GM21825 (cell line): ENCODE data around the gene IFFO2.

Experiments used
- ATAC-seq: cut with Tn5 transposase; IDR thresholded peaks from one replicate; pipeline ENCODE4 v1.9.1; 2021; ENCODE audit warnings: mild to moderate bottlenecking, moderate library complexity; ENCODE audit not compliant: unreplicated experiment

The IFFO2 gene

GRCh38 chr1:18938008-18938706 lies 18.3 kb downstream of the IFFO2 start:
- ATAC-seq: no peak

GRCh38 chr1:18937539-18937938 lies 18.9 kb downstream of the IFFO2 start:
- ATAC-seq: no peak

- ATAC-seq: no peak
Observed at GRCh38 chr1:18936814-18937481, 19.5 kb downstream of the IFFO2 start.

DNA sequence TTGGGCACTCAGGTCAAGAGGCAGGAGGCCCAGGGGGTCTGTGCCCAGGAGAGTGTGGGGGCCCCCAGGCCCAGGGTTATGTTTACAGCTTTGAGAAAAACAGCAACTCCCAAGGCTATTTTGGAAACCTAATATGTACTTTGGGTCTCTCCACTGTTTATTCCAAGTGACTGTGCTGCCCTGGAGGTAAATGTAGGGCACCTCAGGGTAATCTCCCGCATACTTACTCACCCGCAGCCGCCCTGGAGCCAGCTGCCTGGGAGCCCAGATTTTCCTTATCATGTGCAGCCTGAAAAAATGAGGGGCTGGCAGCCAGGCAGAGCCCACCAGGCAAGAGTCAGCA lies 20.0 kb downstream of the IFFO2 start:
- no peak for ATAC-seq

DNA sequence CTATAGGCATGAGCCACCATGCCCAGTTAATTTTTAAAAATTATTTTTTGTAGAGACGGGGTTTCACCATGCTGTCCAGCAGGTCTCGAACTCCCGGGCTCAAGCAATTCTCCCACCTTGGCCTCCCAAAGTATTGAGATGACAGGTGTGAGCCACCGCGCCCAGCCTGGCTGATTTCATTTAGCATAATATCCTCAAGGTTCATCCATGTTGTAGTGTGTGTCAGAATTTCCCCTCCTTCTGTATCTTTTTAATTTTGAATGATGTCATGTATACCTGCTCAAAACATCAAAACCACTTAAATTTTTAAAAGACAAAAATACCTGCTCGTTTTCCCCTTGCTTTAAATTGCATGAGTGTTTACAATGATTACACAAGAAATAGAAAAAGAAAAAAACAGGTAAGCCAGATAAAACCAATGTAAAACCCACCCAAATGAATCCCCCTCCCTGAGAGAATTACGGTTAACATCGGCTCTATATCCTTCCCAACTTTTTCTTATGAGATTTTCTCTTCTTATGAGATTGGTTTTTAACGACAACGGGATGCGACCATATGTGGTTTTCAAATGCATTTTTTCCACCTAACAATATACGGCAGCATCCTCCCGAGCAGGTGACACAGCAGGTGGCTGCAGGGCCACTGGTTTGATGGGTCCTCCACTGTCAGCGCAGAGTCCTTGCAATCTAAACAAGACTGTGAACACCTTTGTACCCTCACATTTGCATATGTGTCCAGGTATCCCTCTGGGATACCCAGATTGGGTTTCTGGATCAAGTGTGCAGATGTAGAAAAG lies 22.1 kb downstream of the IFFO2 start:
- no peak for ATAC-seq

GRCh38 chr1:18932879-18933278 lies 23.6 kb downstream of the IFFO2 start:
- ATAC-seq: no peak

DNA sequence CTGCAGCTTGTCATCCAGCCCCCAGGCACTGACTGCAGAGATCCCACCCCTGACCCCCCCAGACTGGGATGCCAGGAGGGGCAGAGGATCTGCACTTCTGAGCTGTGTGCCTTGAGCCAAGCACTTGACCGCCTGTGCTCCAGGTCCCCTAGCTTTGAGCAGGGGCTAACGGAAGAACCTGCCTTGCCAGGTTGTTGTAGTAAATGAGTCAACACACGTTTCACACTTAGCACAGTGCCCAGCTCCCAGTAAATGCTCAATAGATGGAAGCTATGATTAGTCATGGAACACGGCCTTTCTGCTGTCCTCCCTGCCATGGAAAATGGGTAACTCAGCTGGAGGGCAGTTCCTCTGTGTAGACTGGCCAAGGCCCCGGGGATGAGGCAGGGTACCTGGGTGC lies 24.1 kb downstream of the IFFO2 start:
- no peak for ATAC-seq

GRCh38 chr1:18931730-18932129 lies 24.7 kb downstream of the IFFO2 start:
- no peak for ATAC-seq

DNA sequence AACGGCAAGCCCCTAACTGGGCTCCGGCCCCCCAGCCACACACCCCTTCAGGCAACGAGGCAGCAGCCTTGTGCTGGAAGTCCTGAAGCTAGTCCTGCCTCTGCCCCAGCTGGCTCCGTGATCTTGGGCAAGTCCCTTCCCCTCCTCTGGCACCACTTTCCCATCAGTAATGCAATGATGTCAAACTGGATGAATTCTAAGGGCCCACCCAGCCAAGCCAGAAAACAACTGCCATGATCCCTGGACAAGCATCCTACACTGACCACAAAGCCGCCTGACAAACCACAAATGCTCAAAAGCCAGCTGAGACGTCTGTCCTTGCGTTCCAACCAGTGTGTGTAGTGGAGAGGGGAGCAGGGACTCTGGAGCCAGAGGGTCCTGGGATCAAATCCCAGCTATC lies 26.8 kb downstream of the IFFO2 start:
- no peak for ATAC-seq

DNA sequence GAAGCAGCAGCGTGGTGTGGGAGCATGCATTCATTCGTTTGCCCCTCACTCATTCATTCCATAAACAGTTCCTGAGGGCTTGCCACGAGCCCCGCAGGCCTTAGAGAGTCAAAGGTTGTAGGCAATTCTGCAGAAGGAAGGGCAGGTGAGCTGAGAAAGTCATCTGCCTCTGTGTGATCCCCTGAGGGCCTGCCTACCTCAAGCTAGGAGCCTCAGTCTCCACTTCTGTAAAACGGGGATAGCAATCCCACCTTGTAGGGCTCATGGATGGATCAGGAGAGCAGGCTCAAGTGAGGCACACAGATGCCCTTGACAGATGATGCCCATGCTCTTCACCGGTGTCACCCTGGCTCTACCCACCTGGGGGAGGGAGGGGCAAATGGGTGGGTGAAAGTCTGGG lies 27.5 kb downstream of the IFFO2 start:
- ATAC-seq: no peak

DNA sequence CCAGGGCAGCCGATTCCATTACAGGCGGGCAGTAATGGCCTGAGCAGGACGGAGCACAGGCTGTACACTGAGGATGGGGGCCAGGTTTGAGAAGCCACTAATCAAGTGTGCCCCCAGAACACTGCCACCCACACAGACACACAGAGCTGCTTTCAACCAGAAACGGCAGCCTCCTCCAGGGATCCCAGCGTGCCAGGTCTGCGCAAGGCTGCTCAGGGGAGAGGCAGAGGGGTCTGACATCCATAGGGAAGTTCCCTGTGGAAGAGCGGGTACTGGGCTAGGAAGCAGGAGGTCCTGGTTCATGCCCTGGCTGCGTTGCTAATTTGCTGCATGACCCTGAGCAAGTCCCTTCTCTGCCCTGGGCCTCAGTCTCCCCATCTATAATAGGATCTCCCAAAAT lies 28.1 kb downstream of the IFFO2 start:
- no peak for ATAC-seq

- ATAC-seq: no peak
Observed at GRCh38 chr1:18927654-18928272, 28.7 kb downstream of the IFFO2 start.

DNA sequence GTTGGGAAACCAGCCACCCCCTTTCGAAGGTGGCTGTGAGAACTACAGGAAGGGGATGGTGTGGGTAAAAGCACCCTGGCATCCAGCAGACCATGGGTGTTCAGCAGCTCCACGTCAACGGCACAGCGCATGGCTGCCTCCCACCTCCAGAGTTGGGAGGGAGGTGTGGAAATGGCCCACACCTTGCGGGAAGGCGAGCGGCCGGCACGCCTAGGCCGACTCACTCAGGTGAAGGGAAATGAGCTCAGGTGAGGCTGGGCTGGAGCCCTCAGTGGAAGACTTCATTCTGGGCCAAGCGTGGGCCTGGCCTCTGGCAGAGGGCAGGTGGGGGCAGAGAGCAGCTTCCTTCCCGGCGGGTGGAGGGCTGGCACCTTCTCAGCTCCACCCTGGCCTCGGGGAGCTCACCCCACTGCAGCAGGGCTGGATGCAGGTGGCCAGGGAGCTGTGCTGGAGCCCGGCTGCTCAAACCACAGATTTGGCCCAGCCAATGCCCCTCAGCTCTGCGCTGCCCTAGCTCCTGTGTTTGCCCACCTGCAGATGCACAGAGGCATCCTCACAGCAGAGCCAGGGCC lies 29.3 kb downstream of the IFFO2 start:
- ATAC-seq: no peak

- peak; percentile 72 for ATAC-seq
Observed at GRCh38 chr1:18926315-18927081, 30.0 kb downstream of the IFFO2 start.

GRCh38 chr1:18925279-18925678 lies 31.2 kb downstream of the IFFO2 start:
- no peak for ATAC-seq

DNA sequence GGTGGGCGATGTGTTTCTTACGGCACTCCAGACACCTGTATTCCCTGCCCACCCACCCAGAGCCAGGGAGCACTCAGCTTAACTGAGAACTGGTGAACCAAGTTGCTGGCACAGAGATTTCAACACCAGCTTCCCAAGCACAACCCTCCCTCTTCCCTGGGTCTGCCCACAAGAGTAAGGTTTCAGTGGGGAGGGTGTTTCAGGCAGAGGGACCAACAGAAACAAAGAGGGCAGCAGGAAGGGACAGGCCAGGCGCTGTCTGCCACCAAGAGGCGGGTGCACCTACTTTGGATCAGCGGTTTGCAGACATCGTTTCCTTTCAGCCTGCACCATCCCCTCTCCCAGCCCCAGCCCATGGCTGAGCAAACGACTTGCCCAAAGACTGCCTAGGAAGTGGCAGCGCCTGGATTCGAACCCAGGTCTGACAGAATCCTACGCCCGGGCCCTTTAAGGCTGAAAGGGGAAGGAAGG lies 32.2 kb downstream of the IFFO2 start:
- ATAC-seq: no peak

GRCh38 chr1:18923756-18924211 lies 32.7 kb downstream of the IFFO2 start:
- no peak for ATAC-seq

DNA sequence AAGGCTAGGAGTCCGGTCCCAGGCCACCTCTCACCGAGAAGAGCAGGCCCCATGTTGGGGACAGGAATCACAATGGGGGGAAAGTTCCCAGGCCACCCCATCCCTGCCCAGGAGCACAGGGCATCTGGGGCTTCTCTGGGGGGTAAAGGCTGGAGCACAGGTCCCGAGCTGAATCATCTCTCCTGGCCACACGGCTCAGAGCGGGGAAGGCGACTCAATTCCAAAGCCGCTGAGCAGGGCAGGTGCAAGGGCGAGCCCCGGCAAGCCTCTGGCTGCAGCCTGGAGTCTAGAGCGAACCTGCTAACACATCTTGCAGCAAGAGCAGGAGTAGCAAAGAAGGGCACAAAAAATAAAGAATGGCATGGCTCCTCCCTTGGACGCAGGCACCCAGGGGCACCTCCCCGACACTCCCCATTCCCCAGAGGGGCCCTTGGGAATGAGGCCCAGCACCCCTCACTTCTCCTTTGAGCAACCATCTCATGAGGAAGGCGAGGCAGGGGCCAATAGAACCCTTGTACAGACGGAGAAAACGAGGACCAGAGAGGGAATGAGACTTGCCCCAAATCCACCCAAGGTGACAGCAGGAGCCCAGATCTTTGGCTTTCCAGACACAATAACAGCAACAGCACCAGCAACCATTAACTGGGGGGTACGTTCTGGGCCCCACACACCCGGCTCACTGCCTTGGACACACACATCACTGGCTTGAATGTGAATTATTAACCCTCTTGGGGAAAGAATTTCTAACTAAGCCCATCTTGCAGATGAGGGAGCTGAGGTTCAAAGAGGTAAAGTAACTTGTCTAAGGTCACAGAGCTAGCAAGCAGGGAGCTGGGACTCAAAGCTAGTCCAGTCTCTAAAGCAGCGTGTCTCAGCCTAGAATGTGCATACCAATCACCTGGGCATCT lies 33.4 kb downstream of the IFFO2 start:
- ATAC-seq: no peak

DNA sequence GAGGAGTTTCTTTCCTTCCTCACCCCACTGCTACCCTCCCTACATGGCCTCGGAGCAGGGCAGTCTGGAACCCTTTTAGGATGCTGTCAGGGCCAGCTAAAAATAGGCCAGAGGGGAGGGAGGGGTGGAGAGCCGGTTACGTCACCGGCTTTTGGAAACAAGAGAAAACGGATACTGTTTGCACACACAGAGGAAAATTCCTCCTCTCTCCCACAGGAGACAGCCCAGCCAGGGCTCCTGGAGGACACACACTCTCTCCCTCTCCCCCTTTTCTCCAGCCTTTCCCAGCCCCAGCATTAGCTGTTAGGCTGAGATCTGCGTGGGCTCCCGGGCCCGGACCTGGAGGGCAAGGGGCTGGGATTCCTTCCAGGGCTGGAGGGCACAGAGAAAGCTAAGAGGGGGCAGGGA lies 34.2 kb downstream of the IFFO2 start:
- ATAC-seq: no peak
